Measurements from ENCODE around the gene CEMP1.
"Not testable (repeated sequence)": the region's sequence is repeated elsewhere in the genome, so short reads cannot be mapped to it uniquely, and the experiment has no call there.

- not testable (repeated sequence) for TF ChIP-seq CTCF, POLR2A (IDR thresholded peaks at IDR 0.05)
These were observed 36.3 kb upstream of the CEMP1 start for GRCh38 chr16:2567506-2567905.

Measured in vagina (tissue), 2 donors.